Endothelial cell of umbilical vein (primary cell): ENCODE results near the gene KRT32. TPM values are rescaled to one million over a fixed set of nuclear protein-coding genes. Genes with fewer than 3 reads are reported as not detected.

ENCODE experiments used
- BruUV-seq: library from RNA; stranded (reverse); fragments of 400-500 nt; replicated peaks from 2 replicates; lab custom pipeline; 2021; lab: Mats Ljungman, UMichigan
- CTCF ChIA-PET: fragments of 300-600, 350-600 bp; sonication (Branson Sonifier 250); formaldehyde crosslinking; loops from one replicate; lab custom pipeline; 2021; ENCODE audit warnings: antibody characterized with exemption, inconsistent platforms; lab: Charles Lee
- POLR2A ChIA-PET: fragments of 300-600, 350-600 bp; sonication (Branson Sonifier 250); formaldehyde crosslinking; loops from one replicate; lab custom pipeline; 2021; ENCODE audit warnings: antibody characterized with exemption, inconsistent platforms; lab: Charles Lee
- DNase-seq: peaks from one replicate; pipeline ENCODE4 v3.0.0-alpha.2; 2011; ENCODE audit warnings: low read depth, low spot score
- FAIRE-seq: peaks from 2 replicates; lab custom pipeline; 2011; peaks lifted over from hg19 to GRCh38; lab: Jason Lieb, UNC
- H2AFZ ChIP-seq: 2 replicates; pipeline ENCODE4 v1.6.0; 2012; ENCODE audit warnings: low read depth, low read length, control low read depth, inconsistent platforms
- H3K27ac ChIP-seq: 2 replicates; pipeline ENCODE4 v1.5.1; 2011; ENCODE audit warnings: low read depth, mild to moderate bottlenecking, control low read depth, low read length, moderate library complexity; ENCODE audit not compliant: insufficient read depth
- H3K27me3 ChIP-seq, 2 experiments: 2 replicates each; pipeline versions ENCODE4 v1.6.0 to v1.6.1; 2011; ENCODE audit warnings: low read length in 2 of 2, mixed read lengths in 1 of 2; ENCODE audit not compliant: control insufficient read depth in 2 of 2, insufficient read depth in 2 of 2
- H3K36me3 ChIP-seq, 2 experiments: 2 replicates in 1 of 2; 3 replicates in 1 of 2; pipeline ENCODE4 v1.5.1; 2011; ENCODE audit warnings: low read length in 2 of 2, mild to moderate bottlenecking in 1 of 2, moderate library complexity in 1 of 2; ENCODE audit not compliant: control insufficient read depth in 2 of 2, insufficient read depth in 2 of 2; ENCODE audit errors: extremely low read depth in 1 of 2
- H3K4me1 ChIP-seq: 3 replicates; pipeline ENCODE4 v1.5.1; 2011; ENCODE audit warnings: mild to moderate bottlenecking, low read length; ENCODE audit not compliant: control insufficient read depth, insufficient read depth; ENCODE audit errors: extremely low read depth
- H3K4me2 ChIP-seq: 2 replicates; pipeline ENCODE4 v1.6.1; 2011; ENCODE audit warnings: low read length, control low read depth, mixed read lengths; ENCODE audit not compliant: insufficient read depth
- H3K4me3 ChIP-seq, 3 experiments: fragments of 200-600 bp in 1 of 3; sonication (generic), shearing (Covaris generic) in 1 of 3; replicated peaks in 1 of 3; 2 replicates each; pipeline ENCODE4 v1.5.1; 2011 to 2016; ENCODE audit warnings: control low read depth in 3 of 3, low read length in 3 of 3, mild to moderate bottlenecking in 2 of 3, inconsistent platforms in 1 of 3, low read depth in 1 of 3, moderate library complexity in 1 of 3; ENCODE audit not compliant: insufficient read depth in 1 of 3
- H3K79me2 ChIP-seq: 2 replicates; pipeline ENCODE4 v1.6.0; 2012; ENCODE audit warnings: low read length, inconsistent platforms; ENCODE audit not compliant: control insufficient read depth, insufficient read depth
- H3K9ac ChIP-seq: replicated peaks from 2 replicates; pipeline ENCODE3; 2011; ENCODE audit warnings: low read length, control low read depth; ENCODE audit not compliant: insufficient read depth; ENCODE audit errors: extremely low read depth
- H3K9me1 ChIP-seq: replicated peaks from 3 replicates; pipeline ENCODE4 v1.6.0; 2011; ENCODE audit warnings: mild to moderate bottlenecking, low read length; ENCODE audit not compliant: control insufficient read depth, insufficient read depth; ENCODE audit errors: extremely low read depth
- H3K9me3 ChIP-seq: replicated peaks from 2 replicates; pipeline ENCODE4 v1.5.1; 2012; ENCODE audit warnings: low read length, inconsistent platforms; ENCODE audit not compliant: control insufficient read depth, insufficient read depth
- H4K20me1 ChIP-seq: replicated peaks from 2 replicates; pipeline ENCODE3; 2011; ENCODE audit warnings: mild to moderate bottlenecking, low read length; ENCODE audit not compliant: control insufficient read depth, insufficient read depth; ENCODE audit errors: extremely low read depth
- CTCF ChIP-seq, 2 donors: IDR thresholded peaks; 1 replicate in 1 of 2; 2 replicates in 1 of 2; pipeline ENCODE4 v1.5.1; 2011; ENCODE audit warnings: low read length in 2 of 2, mild to moderate bottlenecking in 2 of 2, moderate library complexity in 2 of 2, control low read depth in 1 of 2, inconsistent platforms in 1 of 2, low read depth in 1 of 2; ENCODE audit not compliant: insufficient read depth in 1 of 2; ENCODE audit errors: extremely low read depth in 1 of 2
- EZH2 ChIP-seq: IDR thresholded peaks from 2 replicates; pipeline ENCODE4 v1.6.1; 2012; ENCODE audit warnings: borderline replicate concordance, low read depth, mild to moderate bottlenecking, moderate library complexity, low read length, inconsistent platforms; ENCODE audit not compliant: severe bottlenecking
- FOS ChIP-seq: IDR thresholded peaks from 2 replicates; pipeline ENCODE4 v1.6.1; 2011; ENCODE audit warnings: mild to moderate bottlenecking, low read length, moderate library complexity, borderline replicate concordance; ENCODE audit not compliant: insufficient read depth
- GATA2 ChIP-seq: IDR thresholded peaks from 2 replicates; pipeline ENCODE4 v1.7.0; 2011; ENCODE audit warnings: low read depth, mild to moderate bottlenecking, moderate library complexity, mixed read lengths, low read length; ENCODE audit not compliant: insufficient read length, insufficient read depth
- JUN ChIP-seq: IDR thresholded peaks from 2 replicates; pipeline ENCODE4 v1.6.1; 2011; ENCODE audit warnings: borderline replicate concordance, low read depth; ENCODE audit not compliant: insufficient read length, insufficient read depth
- MAX ChIP-seq: IDR thresholded peaks from 2 replicates; pipeline ENCODE4 v1.6.1; 2011; ENCODE audit not compliant: insufficient read depth, insufficient read length
- MYC ChIP-seq: IDR thresholded peaks from one replicate; pipeline ENCODE4 v1.6.1; 2011; ENCODE audit warnings: mild to moderate bottlenecking, low read depth, low read length
- POLR2A ChIP-seq: IDR thresholded peaks from 2 replicates; pipeline ENCODE4 v1.6.1; 2012; ENCODE audit warnings: low read depth, mild to moderate bottlenecking, control low read depth, low read length
- POLR2AphosphoS5 ChIP-seq: IDR thresholded peaks from 2 replicates; pipeline ENCODE4 v1.6.1; 2012; ENCODE audit warnings: low read depth, mild to moderate bottlenecking, control low read depth, low read length, moderate library complexity; ENCODE audit not compliant: insufficient read depth
- dilution Hi-C: fragments of 300-500 bp; cut with MboI; formaldehyde crosslinking; loops from one replicate; pipeline ENCODE4 v1.15.0; 2019; ENCODE audit warnings: low sequenced_read_pairs; ENCODE audit not compliant: extremely low pct_ligation_motif_present
- intact Hi-C: fragments of 100-400 bp; cut with micrococcal nuclease; formaldehyde crosslinking; loops from one replicate; pipeline ENCODE4 v1.10.0; 2022
- polyA plus RNA-seq, 4 experiments: library from polyadenylated mRNA; depleted of rRNA in 3 of 4; stranded (reverse) in 3 of 4; unstranded in 1 of 4; fragments of >200 nt; gene quantifications; 2 replicates each; pipeline versions ENCODE4 v1.2.1 to v1.2.3, GENCODE V29; 2011 to 2012; ENCODE audit warnings: missing spikeins in 1 of 4
- total RNA-seq: library from RNA; stranded (reverse); gene quantifications from 2 replicates; pipeline ENCODE4 v1.2.3, GENCODE V29; 2021

Gene KRT32
- total and polyA plus RNA-seq, 2 donors (not counting 3 experiments of a cell fraction or from before 2014, with no cell fraction given): not detected

DNA sequence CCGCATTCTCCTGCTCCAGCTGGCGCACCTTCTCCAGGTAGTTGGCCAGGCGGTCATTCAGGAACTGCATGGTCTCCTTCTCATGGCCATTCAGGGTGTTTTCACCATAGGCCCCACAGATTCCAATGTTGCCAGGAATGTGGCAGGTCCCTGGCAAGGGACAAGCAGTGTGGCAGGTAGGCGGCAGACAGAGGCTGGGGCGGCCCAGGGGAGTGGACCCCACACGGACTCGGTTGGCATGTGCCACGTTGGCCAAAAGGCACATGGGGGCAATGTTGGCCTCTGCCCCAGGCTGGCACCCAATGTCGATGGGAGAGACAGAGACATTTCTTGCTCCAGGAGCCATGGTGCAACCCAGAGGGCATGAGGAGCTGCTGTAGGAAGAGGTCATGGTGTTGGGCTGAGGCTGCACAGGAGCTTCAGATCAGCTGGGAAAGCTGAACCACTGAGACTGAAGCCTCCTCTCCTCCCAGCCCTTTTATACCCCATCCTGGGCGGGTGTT lies 26.6 kb downstream of the KRT32 start, which contains the start of gene KRT38:
TSS of gene KRT38 (minus strand) at position 453 of the 503 bp plus-strand sequence. CDS start at position 391, 62 bp downstream.
- intact Hi-C loops: no loop called here
- Histone ChIP-seq H3K4me2 (no peak within 1 kb of the TSS), H3K27ac (no peak within 1 kb of the TSS), H3K9ac (no peak within 1 kb of the TSS), H2AFZ (no peak within 1 kb of the TSS), H3K79me2 (no peaks in the 10 kb centered on the region), H4K20me1 (no peaks in the 10 kb centered on the region), H3K4me3 (no peak within 1 kb of the TSS), H3K9me1 (no peaks in the 10 kb centered on the region), H3K9me3 (no peaks in the 10 kb centered on the region), H3K27me3 (peaks cover 0 to 5% of the 10 kb centered on the region in 2 experiments), H3K36me3 (no peaks in the 10 kb centered on the region), H3K4me1 (no peaks in the 10 kb centered on the region)
- BruUV-seq: no TSS peak
- TF ChIP-seq EZH2 (no peak), MAX (no peak), FOS (no peak), MYC (no peak), GATA2 (no peak), JUN (no peak), POLR2AphosphoS5 (no peak), POLR2A (no peak), CTCF (IDR thresholded peaks at IDR 0.05; ENCODE audit: extremely low read depth in 1 of 2, insufficient read depth in 1 of 2, low read depth in 1 of 2, low read length in 2 of 2) (no peak)
- no peak for DNase-seq
- CTCF ChIA-PET: no interaction called here
- dilution Hi-C loops: no loop called here
- POLR2A ChIA-PET: no interaction called here
- no peak for FAIRE-seq
